Astrocyte (in vitro differentiated cells and primary cell): Measurements from ENCODE around the gene DNASE2B. TPM values are rescaled to one million over a fixed set of nuclear protein-coding genes. Genes with fewer than 3 reads are reported as not detected.

ENCODE experiments used
- DNase-seq: peaks from one replicate; pipeline ENCODE4 v3.0.0-alpha.2; 2010; ENCODE audit warnings: low read depth
- FAIRE-seq: peaks from 2 replicates; lab custom pipeline; 2011; peaks lifted over from hg19 to GRCh38; lab: Jason Lieb, UNC
- H2AFZ ChIP-seq: 2 replicates; pipeline ENCODE4 v1.6.0; 2012; ENCODE audit warnings: low read depth, low read length, inconsistent platforms
- H3K27ac ChIP-seq: 2 replicates; pipeline ENCODE4 v1.5.1; 2011; ENCODE audit warnings: low read depth, low read length, inconsistent platforms
- H3K27me3 ChIP-seq: 2 replicates; pipeline ENCODE4 v1.6.0; 2011; ENCODE audit warnings: low read length, inconsistent platforms; ENCODE audit not compliant: insufficient read depth
- H3K36me3 ChIP-seq: 2 replicates; pipeline ENCODE4 v1.5.1; 2011; ENCODE audit warnings: low read length, inconsistent platforms; ENCODE audit not compliant: insufficient read depth
- H3K4me1 ChIP-seq: 2 replicates; pipeline ENCODE4 v1.5.1; 2011; ENCODE audit warnings: low read length, inconsistent platforms; ENCODE audit not compliant: insufficient read depth
- H3K4me2 ChIP-seq: 2 replicates; pipeline ENCODE4 v1.6.0; 2012; ENCODE audit warnings: low read length, inconsistent platforms
- H3K4me3 ChIP-seq: 2 replicates; pipeline ENCODE4 v1.5.1; 2011; ENCODE audit warnings: low read depth, mild to moderate bottlenecking, low read length, inconsistent platforms; ENCODE audit not compliant: insufficient read depth
- H3K79me2 ChIP-seq: 2 replicates; pipeline ENCODE4 v1.6.0; 2012; ENCODE audit warnings: mild to moderate bottlenecking, low read length, inconsistent platforms; ENCODE audit not compliant: insufficient read depth
- H3K9ac ChIP-seq: 2 replicates; pipeline ENCODE4 v1.6.0; 2012; ENCODE audit warnings: mild to moderate bottlenecking, low read length, inconsistent platforms
- H3K9me3 ChIP-seq: 2 replicates; pipeline ENCODE4 v1.5.1; 2012; ENCODE audit warnings: low read depth, mild to moderate bottlenecking, low read length, inconsistent platforms; ENCODE audit not compliant: insufficient read depth
- H4K20me1 ChIP-seq: 2 replicates; pipeline ENCODE4 v1.6.0; 2012; ENCODE audit warnings: low read length, inconsistent platforms; ENCODE audit not compliant: insufficient read depth
- H3K27ac Mint-ChIP-seq: one replicate; pipeline ENCODE4 v1.8.0; 2021; ENCODE audit warnings: mild to moderate bottlenecking, mixed read lengths; ENCODE audit not compliant: unreplicated experiment
- H3K27me3 Mint-ChIP-seq: one replicate; pipeline ENCODE4 v1.8.0; 2021; ENCODE audit warnings: low read depth, mixed read lengths; ENCODE audit not compliant: unreplicated experiment
- H3K36me3 Mint-ChIP-seq: one replicate; pipeline ENCODE4 v1.8.0; 2021; ENCODE audit warnings: low read depth, mixed read lengths; ENCODE audit not compliant: unreplicated experiment
- H3K4me1 Mint-ChIP-seq: one replicate; pipeline ENCODE4 v1.8.0; 2021; ENCODE audit warnings: low read depth, mixed read lengths; ENCODE audit not compliant: unreplicated experiment
- H3K4me3 Mint-ChIP-seq: one replicate; pipeline ENCODE4 v1.8.0; 2021; ENCODE audit warnings: mild to moderate bottlenecking, moderate library complexity, mixed read lengths; ENCODE audit not compliant: unreplicated experiment
- H3K9me3 Mint-ChIP-seq: one replicate; pipeline ENCODE4 v1.8.0; 2021; ENCODE audit warnings: mild to moderate bottlenecking, mixed read lengths; ENCODE audit not compliant: unreplicated experiment
- CTCF ChIP-seq: IDR thresholded peaks from 2 replicates; pipeline ENCODE4 v1.5.1; 2011; ENCODE audit warnings: low read depth, mild to moderate bottlenecking, inconsistent platforms, low read length, moderate library complexity; ENCODE audit not compliant: insufficient read depth
- EZH2 ChIP-seq: IDR thresholded peaks from 2 replicates; pipeline ENCODE4 v1.6.1; 2012; ENCODE audit warnings: mild to moderate bottlenecking, low read length, inconsistent platforms; ENCODE audit not compliant: insufficient read depth
- total RNA-seq: library from RNA; stranded (reverse); gene quantifications from 2 replicates; pipeline ENCODE4 v1.2.1, GENCODE V29; 2021

Gene DNASE2B
- total RNA-seq, 1 donor from 2014 or later = not detected

GRCh38 chr1:84406346-84406861, 8.1 kb downstream of the DNASE2B start:
- H3K9me3 ChIP-seq = no peaks in the 10 kb centered on the region
- H3K27ac Mint-ChIP-seq = no peak overlapping the region
- no peak for TF ChIP-seq CTCF
- TF ChIP-seq EZH2 = no peak
- no peaks in the 10 kb centered on the region for H3K27me3 Mint-ChIP-seq
- no peak overlapping the region for H2AFZ ChIP-seq
- H3K79me2 ChIP-seq = no peaks in the 10 kb centered on the region
- no peaks in the 10 kb centered on the region for H3K9me3 Mint-ChIP-seq
- no peaks in the 10 kb centered on the region for H3K36me3 Mint-ChIP-seq
- peaks cover 2% of the 10 kb centered on the region for H3K4me1 Mint-ChIP-seq
- H3K4me3 ChIP-seq = no peak overlapping the region
- H3K27ac ChIP-seq = no peak overlapping the region
- H4K20me1 ChIP-seq = no peaks in the 10 kb centered on the region
- H3K4me2 ChIP-seq = no peak overlapping the region
- no peak overlapping the region for H3K4me3 Mint-ChIP-seq
- DNase-seq = peak; percentile 41
- no peaks in the 10 kb centered on the region for H3K4me1 ChIP-seq
- FAIRE-seq = peak; percentile 26
- no peaks in the 10 kb centered on the region for H3K36me3 ChIP-seq
- H3K27me3 ChIP-seq = no peaks in the 10 kb centered on the region
- no peak overlapping the region for H3K9ac ChIP-seq

GRCh38 chr1:84407524-84407923, 9.2 kb downstream of the DNASE2B start:
- no peak overlapping the region for H3K27ac ChIP-seq
- H4K20me1 ChIP-seq = no peaks in the 10 kb centered on the region
- DNase-seq = no peak
- H3K4me1 ChIP-seq = peaks cover 5% of the 10 kb centered on the region
- no peak for FAIRE-seq
- Mint-ChIP-seq H3K4me3 (no peak overlapping the region), H3K27ac (no peak overlapping the region), H3K4me1 (peaks cover 2% of the 10 kb centered on the region), H3K36me3 (no peaks in the 10 kb centered on the region), H3K27me3 (no peaks in the 10 kb centered on the region), H3K9me3 (no peaks in the 10 kb centered on the region)
- no peak overlapping the region for H3K4me3 ChIP-seq
- H3K27me3 ChIP-seq = no peaks in the 10 kb centered on the region
- no peak overlapping the region for H2AFZ ChIP-seq
- H3K4me2 ChIP-seq = no peak overlapping the region
- H3K79me2 ChIP-seq = no peaks in the 10 kb centered on the region
- no peaks in the 10 kb centered on the region for H3K36me3 ChIP-seq
- H3K9ac ChIP-seq = no peak overlapping the region
- H3K9me3 ChIP-seq = no peaks in the 10 kb centered on the region
- no peak for TF ChIP-seq CTCF
- TF ChIP-seq EZH2 = no peak

- Histone ChIP-seq H3K27ac (no peak overlapping the region), H3K79me2 (no peaks in the 10 kb centered on the region), H3K27me3 (no peaks in the 10 kb centered on the region), H3K9me3 (no peaks in the 10 kb centered on the region), H3K4me2 (no peak overlapping the region), H3K36me3 (no peaks in the 10 kb centered on the region), H3K4me3 (no peak overlapping the region), H4K20me1 (no peaks in the 10 kb centered on the region), H2AFZ (no peak overlapping the region), H3K9ac (no peak overlapping the region), H3K4me1 (peaks cover 10% of the 10 kb centered on the region)
- H3K36me3 Mint-ChIP-seq = no peaks in the 10 kb centered on the region
- DNase-seq (no peak), FAIRE-seq (no peak)
- H3K4me1 Mint-ChIP-seq = peaks cover 2% of the 10 kb centered on the region
- TF ChIP-seq EZH2 (no peak), CTCF (no peak)
- H3K27me3 Mint-ChIP-seq = no peaks in the 10 kb centered on the region
- H3K27ac Mint-ChIP-seq = no peak overlapping the region
- no peaks in the 10 kb centered on the region for H3K9me3 Mint-ChIP-seq
- no peak overlapping the region for H3K4me3 Mint-ChIP-seq
Observed at GRCh38 chr1:84407958-84408422, 9.7 kb downstream of the DNASE2B start.
